Neural cell (in vitro differentiated cells): ENCODE measurements around the gene SLCO3A1. TPM values are rescaled to one million over a fixed set of nuclear protein-coding genes. Genes with fewer than 3 reads are reported as not detected.

Source experiments
- H2AFZ ChIP-seq: fragments of 200-600, 300-800 bp; sonication (generic), shearing (Covaris generic); 2 replicates; pipeline ENCODE4 v1.6.0; 2014; ENCODE audit warnings: low read depth, mild to moderate bottlenecking, antibody characterized with exemption, low read length, moderate library complexity
- H3F3A ChIP-seq: fragments of 200-600 bp; shearing (Covaris generic); 2 replicates; pipeline ENCODE4 v1.6.1; 2016; ENCODE audit warnings: mild to moderate bottlenecking, moderate library complexity, mixed read lengths, antibody characterized with exemption, low read length; ENCODE audit not compliant: insufficient read depth, poor library complexity, severe bottlenecking
- H3K27ac ChIP-seq: fragments of 200-600, 300-800 bp; sonication (generic), shearing (Covaris generic); 2 replicates; pipeline ENCODE4 v1.5.1; 2014; ENCODE audit warnings: mild to moderate bottlenecking, low read length, moderate library complexity
- H3K27me3 ChIP-seq: fragments of 300-800, 200-600 bp; sonication (generic), shearing (Covaris generic); 2 replicates; pipeline ENCODE4 v1.6.0; 2014; ENCODE audit warnings: mild to moderate bottlenecking, low read depth, low read length, moderate library complexity; ENCODE audit not compliant: insufficient read depth
- H3K36me3 ChIP-seq: fragments of 300-800, 200-600 bp; sonication (generic), shearing (Covaris generic); 2 replicates; pipeline ENCODE4 v1.5.1; 2014; ENCODE audit warnings: mild to moderate bottlenecking, antibody characterized with exemption, low read length, moderate library complexity; ENCODE audit not compliant: insufficient read depth
- H3K4me2 ChIP-seq: fragments of 300-800, 200-600 bp; sonication (generic), shearing (Covaris generic); 2 replicates; pipeline ENCODE4 v1.6.0; 2014; ENCODE audit warnings: mild to moderate bottlenecking, low read length
- H3K4me3 ChIP-seq: fragments of 300-800, 200-600 bp; sonication (generic), shearing (Covaris generic); 2 replicates; pipeline ENCODE4 v1.5.1; 2014; ENCODE audit warnings: mild to moderate bottlenecking, low read length, moderate library complexity
- H3K79me2 ChIP-seq: fragments of 200-600 bp; shearing (Covaris generic); replicated peaks from 2 replicates; pipeline ENCODE4 v1.6.0; 2014; ENCODE audit warnings: mild to moderate bottlenecking, low read length, moderate library complexity; ENCODE audit not compliant: insufficient read depth
- H3K9ac ChIP-seq: fragments of 300-800, 200-600 bp; sonication (generic), shearing (Covaris generic); 2 replicates; pipeline ENCODE4 v1.6.1; 2016; ENCODE audit warnings: mild to moderate bottlenecking, low read length, mixed read lengths
- H3K9me2 ChIP-seq: fragments of 200-600 bp; shearing (Covaris generic); 2 replicates; pipeline ENCODE4 v1.6.1; 2016; ENCODE audit warnings: mild to moderate bottlenecking, low read length, mixed read lengths; ENCODE audit not compliant: insufficient read depth
- H3K9me3 ChIP-seq: fragments of 200-600, 300-800 bp; sonication (generic), shearing (Covaris generic); 2 replicates; pipeline ENCODE4 v1.6.1; 2016; ENCODE audit warnings: mild to moderate bottlenecking, mixed run types, low read length, moderate library complexity, mixed read lengths
- H4K20me1 ChIP-seq: fragments of 200-600 bp; shearing (Covaris generic); 2 replicates; pipeline ENCODE4 v1.6.1; 2016; ENCODE audit warnings: mild to moderate bottlenecking, mixed run types; ENCODE audit not compliant: insufficient read depth
- EP300 ChIP-seq: fragments of 450-650 bp; conservative IDR thresholded peaks from 2 replicates; pipeline ENCODE4 v1.6.1; 2014; ENCODE audit warnings: antibody characterized with exemption, mild to moderate bottlenecking, moderate library complexity; ENCODE audit not compliant: poor library complexity, severe bottlenecking
- EZH2 ChIP-seq: fragments of 200-600, 300-800 bp; shearing (Covaris generic), sonication (generic); IDR thresholded peaks from 2 replicates; pipeline ENCODE4 v1.6.1; 2014; ENCODE audit warnings: antibody characterized with exemption, low read length, borderline replicate concordance, mild to moderate bottlenecking; ENCODE audit not compliant: insufficient read depth, poor library complexity, severe bottlenecking
- MXI1 ChIP-seq: fragments of 450-650 bp; conservative IDR thresholded peaks from 2 replicates; pipeline ENCODE4 v1.6.1; 2014; ENCODE audit warnings: antibody characterized with exemption, mild to moderate bottlenecking; ENCODE audit not compliant: poor library complexity, severe bottlenecking
- POLR2AphosphoS5 ChIP-seq: IDR thresholded peaks from 2 replicates; pipeline ENCODE4 v1.6.1; 2012
- RAD21 ChIP-seq: fragments of 450-650 bp; conservative IDR thresholded peaks from 2 replicates; pipeline ENCODE4 v1.6.1; 2014; ENCODE audit warnings: antibody characterized with exemption, mild to moderate bottlenecking, moderate library complexity
- REST ChIP-seq: IDR thresholded peaks from 2 replicates; pipeline ENCODE4 v1.6.1; 2012; ENCODE audit warnings: borderline replicate concordance
- SMC3 ChIP-seq: fragments of 450-650 bp; conservative IDR thresholded peaks from 2 replicates; pipeline ENCODE4 v1.6.1; 2014; ENCODE audit warnings: antibody characterized with exemption, mild to moderate bottlenecking, moderate library complexity; ENCODE audit not compliant: poor library complexity
- TAF1 ChIP-seq: IDR thresholded peaks from 2 replicates; pipeline ENCODE4 v1.6.1; 2012; ENCODE audit warnings: low read depth
- polyA plus RNA-seq: library from polyadenylated mRNA; depleted of rRNA; stranded (reverse); fragments of >200 nt; gene quantifications from 2 replicates; pipeline ENCODE4 v1.2.3, GENCODE V29; 2014
- TF ChIP-seq, protein P1 (sequence below): fragments of 450-650 bp; IDR thresholded peaks from 2 replicates; pipeline ENCODE4 v1.5.1; 2014; ENCODE audit warnings: antibody characterized with exemption, mild to moderate bottlenecking, moderate library complexity; ENCODE audit not compliant: poor library complexity, severe bottlenecking

SLCO3A1 gene
- polyA plus RNA-seq, 1 donor from 2014 or later: 14.2 TPM

- H3K27me3 ChIP-seq: no peaks in the 10 kb centered on the region
- no peaks in the 10 kb centered on the region for H3K79me2 ChIP-seq
- H3K9me3 ChIP-seq: no peaks in the 10 kb centered on the region
- peaks cover 11% of the 10 kb centered on the region for H3K36me3 ChIP-seq
- no peaks in the 10 kb centered on the region for H3K9me2 ChIP-seq
- H2AFZ ChIP-seq: no peak overlapping the region
- no peak overlapping the region for H3K4me2 ChIP-seq
- TF ChIP-seq RAD21 (no peak), REST (no peak), SMC3 (no peak), MXI1 (no peak), EZH2 (no peak), POLR2AphosphoS5 (no peak), EP300 (no peak), TAF1 (no peak)
- TF ChIP-seq, protein P1, sequence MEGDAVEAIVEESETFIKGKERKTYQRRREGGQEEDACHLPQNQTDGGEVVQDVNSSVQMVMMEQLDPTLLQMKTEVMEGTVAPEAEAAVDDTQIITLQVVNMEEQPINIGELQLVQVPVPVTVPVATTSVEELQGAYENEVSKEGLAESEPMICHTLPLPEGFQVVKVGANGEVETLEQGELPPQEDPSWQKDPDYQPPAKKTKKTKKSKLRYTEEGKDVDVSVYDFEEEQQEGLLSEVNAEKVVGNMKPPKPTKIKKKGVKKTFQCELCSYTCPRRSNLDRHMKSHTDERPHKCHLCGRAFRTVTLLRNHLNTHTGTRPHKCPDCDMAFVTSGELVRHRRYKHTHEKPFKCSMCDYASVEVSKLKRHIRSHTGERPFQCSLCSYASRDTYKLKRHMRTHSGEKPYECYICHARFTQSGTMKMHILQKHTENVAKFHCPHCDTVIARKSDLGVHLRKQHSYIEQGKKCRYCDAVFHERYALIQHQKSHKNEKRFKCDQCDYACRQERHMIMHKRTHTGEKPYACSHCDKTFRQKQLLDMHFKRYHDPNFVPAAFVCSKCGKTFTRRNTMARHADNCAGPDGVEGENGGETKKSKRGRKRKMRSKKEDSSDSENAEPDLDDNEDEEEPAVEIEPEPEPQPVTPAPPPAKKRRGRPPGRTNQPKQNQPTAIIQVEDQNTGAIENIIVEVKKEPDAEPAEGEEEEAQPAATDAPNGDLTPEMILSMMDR: no peak
- no peak overlapping the region for H3K4me3 ChIP-seq
- no peak overlapping the region for H3K27ac ChIP-seq
- H3F3A ChIP-seq: no peaks in the 10 kb centered on the region
- H3K9ac ChIP-seq: no peak overlapping the region
- H4K20me1 ChIP-seq: no peaks in the 10 kb centered on the region
Observed at GRCh38 chr15:92118936-92119325, 265.4 kb downstream of the SLCO3A1 start.

DNA sequence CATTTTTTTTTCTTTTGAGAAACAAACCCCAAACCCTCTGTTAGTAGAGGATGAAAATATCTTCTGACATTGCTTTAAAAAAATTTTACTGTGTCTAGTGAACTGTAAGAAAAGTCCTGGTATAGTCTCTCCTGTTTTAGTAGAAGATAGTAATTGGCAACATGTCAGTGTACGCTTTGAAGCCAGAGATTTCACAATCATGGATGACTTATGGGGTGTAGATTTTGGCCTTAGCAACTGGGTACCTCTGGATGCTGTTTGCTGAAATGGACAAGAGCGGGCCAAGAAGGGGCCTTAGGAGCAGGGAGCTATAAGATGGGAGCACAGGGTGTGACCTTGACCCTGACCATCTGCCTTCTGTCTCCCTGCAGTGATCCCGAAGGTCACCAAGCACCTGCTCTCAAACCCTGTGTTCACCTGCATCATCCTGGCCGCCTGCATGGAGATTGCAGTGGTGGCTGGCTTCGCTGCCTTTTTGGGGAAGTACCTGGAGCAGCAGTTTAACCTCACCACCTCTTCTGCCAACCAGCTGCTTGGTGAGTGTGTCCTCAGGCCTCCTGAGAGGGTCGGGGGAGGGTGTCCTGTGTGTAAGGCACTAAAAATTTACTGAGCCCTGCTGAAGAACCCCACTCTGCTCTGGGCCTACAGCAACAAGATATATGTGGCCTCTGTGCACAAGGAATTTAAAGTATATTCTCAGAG, 266.7 kb downstream of the SLCO3A1 start:
- Histone ChIP-seq H3K4me2 (no peak overlapping the region), H3K4me3 (no peak overlapping the region), H3K27me3 (no peaks in the 10 kb centered on the region), H3K9ac (no peak overlapping the region), H3K9me3 (no peaks in the 10 kb centered on the region), H4K20me1 (no peaks in the 10 kb centered on the region), H3K36me3 (peaks cover 11% of the 10 kb centered on the region), H3F3A (no peaks in the 10 kb centered on the region), H2AFZ (no peak overlapping the region), H3K79me2 (no peaks in the 10 kb centered on the region), H3K9me2 (no peaks in the 10 kb centered on the region), H3K27ac (no peak overlapping the region)
- TF ChIP-seq REST: no peak
